Mesodermal cell (in vitro differentiated cells): ENCODE results near the gene PTPRE.
A peak's percentile ranks its signal among the peaks of the same experiment; 100 is the strongest.

Source experiments
- H3K27ac ChIP-seq: 2 replicates; pipeline ENCODE4 v1.7.0; 2013; ENCODE audit warnings: mild to moderate bottlenecking, low read depth, low read length, moderate library complexity; ENCODE audit not compliant: severe bottlenecking
- H3K36me3 ChIP-seq: 2 replicates; pipeline ENCODE4 v1.7.1; 2013; ENCODE audit warnings: mild to moderate bottlenecking, low read length, moderate library complexity; ENCODE audit not compliant: control insufficient read depth, insufficient read depth
- H3K4me1 ChIP-seq: one replicate; pipeline ENCODE4 v1.7.1; 2013; ENCODE audit warnings: mild to moderate bottlenecking, low read length; ENCODE audit not compliant: insufficient read depth, control insufficient read depth, poor library complexity, severe bottlenecking
- H3K4me3 ChIP-seq: 2 replicates; pipeline ENCODE4 v1.7.0; 2013; ENCODE audit warnings: low read length, control low read depth, mild to moderate bottlenecking; ENCODE audit not compliant: insufficient read depth, poor library complexity, severe bottlenecking; ENCODE audit errors: extremely low read depth
- H3K9me3 ChIP-seq: 2 replicates; pipeline ENCODE4 v1.7.1; 2013; ENCODE audit warnings: mild to moderate bottlenecking, low read length, moderate library complexity; ENCODE audit not compliant: control insufficient read depth
- WGBS, 2 experiments: methylation state at CpG; one replicate each; pipeline ENCODE4 v1.1.5; 2013; ENCODE audit warnings: missing lambda C conversion rate in 2 of 2; ENCODE audit not compliant: insufficient coverage in 2 of 2; 5-methylcytosine and 5-hydroxymethylcytosine counted together

PTPRE gene

DNA sequence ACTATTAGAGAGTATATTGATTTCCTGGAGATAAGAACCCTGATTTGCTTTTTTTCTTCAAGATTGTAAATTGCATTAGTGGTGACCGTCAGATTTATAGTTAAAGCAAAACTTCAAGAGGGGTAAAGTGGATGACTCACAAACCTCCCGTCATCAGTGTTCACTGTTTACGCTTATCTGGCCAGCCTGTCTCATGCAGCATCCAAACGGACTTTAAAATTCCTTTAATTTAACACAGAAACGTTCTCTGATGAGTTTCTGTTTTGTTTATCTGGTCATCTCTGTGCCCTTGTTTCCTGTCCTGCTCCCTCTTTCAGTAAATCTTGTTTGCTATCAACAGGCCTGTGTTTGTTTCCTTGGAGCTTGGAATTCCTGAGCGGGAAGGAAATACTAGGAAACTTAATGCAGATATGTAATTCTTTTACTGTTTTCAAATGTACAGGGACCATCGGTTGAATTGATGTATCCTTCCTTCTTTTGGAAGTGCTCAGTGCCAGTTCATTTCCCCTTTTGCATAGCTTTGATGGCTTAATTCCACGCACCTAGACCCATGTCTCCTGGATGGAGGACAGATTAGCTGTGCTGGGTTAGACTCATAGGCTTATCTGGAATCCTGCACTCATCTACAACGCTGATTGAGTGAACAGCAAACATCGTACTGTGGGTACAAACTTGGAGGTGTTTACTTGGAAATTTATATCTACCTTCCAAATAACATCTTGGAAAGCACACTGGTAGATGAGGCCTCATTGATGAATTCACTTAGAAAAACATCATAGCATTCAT is 21.3 kb downstream of the PTPRE start:
- WGBS, 2 experiments: 45 to 50% methylated on average over 5 to 8 of the region's 10 CpGs
- no peak overlapping the region for H3K4me3 ChIP-seq
- H3K36me3 ChIP-seq: peaks cover 14% of the 10 kb centered on the region
- H3K4me1 ChIP-seq: peaks cover 48% of the 10 kb centered on the region
- peaks cover 15% of the 10 kb centered on the region for H3K9me3 ChIP-seq
- peak overlapping the region; percentile 98 for H3K27ac ChIP-seq

GRCh38 chr10:127932521-127933270 is 25.8 kb downstream of the PTPRE start:
- peaks cover 27% of the 10 kb centered on the region for H3K4me1 ChIP-seq
- H3K4me3 ChIP-seq: no peak overlapping the region
- no peak overlapping the region for H3K27ac ChIP-seq
- WGBS, 2 experiments: 90 to 94% methylated on average over 9 to 12 of the region's 15 CpGs
- peaks cover 24% of the 10 kb centered on the region for H3K36me3 ChIP-seq
- peaks cover 15% of the 10 kb centered on the region for H3K9me3 ChIP-seq

GRCh38 chr10:127933271-127933670 is 26.4 kb downstream of the PTPRE start:
- Histone ChIP-seq H3K4me1 (peaks cover 28% of the 10 kb centered on the region), H3K36me3 (peaks cover 24% of the 10 kb centered on the region), H3K27ac (no peak overlapping the region), H3K9me3 (peaks cover 15% of the 10 kb centered on the region), H3K4me3 (no peak overlapping the region)
- WGBS, 2 experiments: no CpG with 5 or more reads among the region's 5 CpGs

- H3K4me1 ChIP-seq: peaks cover 17% of the 10 kb centered on the region
- 95 to 97% methylated on average over 12 to 13 of the region's 14 CpGs for WGBS, 2 experiments
- no peak overlapping the region for H3K27ac ChIP-seq
- peaks cover 15% of the 10 kb centered on the region for H3K9me3 ChIP-seq
- no peak overlapping the region for H3K4me3 ChIP-seq
- peaks cover 24% of the 10 kb centered on the region for H3K36me3 ChIP-seq
Measured at GRCh38 chr10:127934383-127934782, 27.5 kb downstream of the PTPRE start.

- H3K36me3 ChIP-seq: peaks cover 24% of the 10 kb centered on the region
- 88 to 91% methylated on average over 8 to 16 of the region's 16 CpGs for WGBS, 2 experiments
- H3K4me1 ChIP-seq: peaks cover 14% of the 10 kb centered on the region
- H3K4me3 ChIP-seq: no peak overlapping the region
- H3K27ac ChIP-seq: no peak overlapping the region
- H3K9me3 ChIP-seq: peaks cover 15% of the 10 kb centered on the region
Measured at GRCh38 chr10:127935071-127935561, 28.2 kb downstream of the PTPRE start.

DNA sequence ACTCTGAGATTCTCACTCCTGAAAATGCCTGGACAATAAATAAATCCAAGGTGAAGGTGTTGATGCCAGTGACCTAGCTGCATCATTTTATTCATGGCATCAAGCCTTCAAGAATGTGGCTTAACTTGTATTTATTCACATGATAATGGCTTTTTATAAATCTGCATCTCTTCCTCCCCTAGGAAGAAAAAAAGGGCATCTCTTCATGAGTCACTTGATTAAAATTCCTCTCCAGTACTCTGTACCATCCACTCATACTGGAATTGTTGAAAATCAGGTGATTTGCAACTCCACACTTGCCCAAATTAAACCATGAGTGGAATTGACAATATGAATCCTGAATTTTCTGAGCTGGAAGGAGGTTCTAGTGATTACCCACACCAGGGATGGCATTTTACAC is 30.2 kb downstream of the PTPRE start:
- peaks cover 21% of the 10 kb centered on the region for H3K36me3 ChIP-seq
- H3K4me3 ChIP-seq: no peak overlapping the region
- peaks cover 21% of the 10 kb centered on the region for H3K4me1 ChIP-seq
- peaks cover 11% of the 10 kb centered on the region for H3K9me3 ChIP-seq
- no peak overlapping the region for H3K27ac ChIP-seq

- Histone ChIP-seq H3K9me3 (peaks cover 2% of the 10 kb centered on the region), H3K4me3 (no peak overlapping the region), H3K27ac (no peak overlapping the region), H3K4me1 (peaks cover 28% of the 10 kb centered on the region), H3K36me3 (peaks cover 12% of the 10 kb centered on the region)
- 75 to 84% methylated on average over 3 of the region's 5 CpGs for WGBS, 2 experiments
Measured at GRCh38 chr10:127937915-127938463, 31.1 kb downstream of the PTPRE start.

DNA sequence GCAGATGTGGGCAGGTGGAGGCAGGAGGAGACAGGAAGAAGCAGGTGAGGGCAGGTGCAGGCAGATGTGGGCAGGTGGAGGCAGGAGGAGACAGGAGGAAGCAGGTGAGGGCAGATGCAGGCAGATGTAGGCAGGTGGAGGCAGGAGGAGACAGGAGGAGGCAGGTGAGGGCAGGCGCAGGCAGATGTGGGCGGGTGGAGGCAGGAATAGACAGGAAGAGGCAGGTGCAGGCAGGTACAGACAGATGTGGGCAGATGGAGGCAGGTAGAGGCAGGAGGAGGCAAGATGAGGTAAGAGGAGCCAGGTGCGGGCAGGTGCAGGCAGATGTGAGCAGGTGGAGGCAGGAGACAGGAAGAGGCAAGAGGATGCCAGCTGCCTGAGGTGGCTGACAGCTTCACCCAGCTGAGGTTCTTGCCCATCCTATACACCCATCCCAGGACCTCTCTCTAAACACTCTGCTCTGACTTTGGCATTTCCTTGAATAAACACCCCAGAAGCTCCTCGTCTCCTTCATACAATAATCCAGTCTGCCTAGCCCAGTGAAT is 33.0 kb downstream of the PTPRE start:
- 96% methylated on average over 3 to 4 of the region's 4 CpGs for WGBS, 2 experiments

DNA sequence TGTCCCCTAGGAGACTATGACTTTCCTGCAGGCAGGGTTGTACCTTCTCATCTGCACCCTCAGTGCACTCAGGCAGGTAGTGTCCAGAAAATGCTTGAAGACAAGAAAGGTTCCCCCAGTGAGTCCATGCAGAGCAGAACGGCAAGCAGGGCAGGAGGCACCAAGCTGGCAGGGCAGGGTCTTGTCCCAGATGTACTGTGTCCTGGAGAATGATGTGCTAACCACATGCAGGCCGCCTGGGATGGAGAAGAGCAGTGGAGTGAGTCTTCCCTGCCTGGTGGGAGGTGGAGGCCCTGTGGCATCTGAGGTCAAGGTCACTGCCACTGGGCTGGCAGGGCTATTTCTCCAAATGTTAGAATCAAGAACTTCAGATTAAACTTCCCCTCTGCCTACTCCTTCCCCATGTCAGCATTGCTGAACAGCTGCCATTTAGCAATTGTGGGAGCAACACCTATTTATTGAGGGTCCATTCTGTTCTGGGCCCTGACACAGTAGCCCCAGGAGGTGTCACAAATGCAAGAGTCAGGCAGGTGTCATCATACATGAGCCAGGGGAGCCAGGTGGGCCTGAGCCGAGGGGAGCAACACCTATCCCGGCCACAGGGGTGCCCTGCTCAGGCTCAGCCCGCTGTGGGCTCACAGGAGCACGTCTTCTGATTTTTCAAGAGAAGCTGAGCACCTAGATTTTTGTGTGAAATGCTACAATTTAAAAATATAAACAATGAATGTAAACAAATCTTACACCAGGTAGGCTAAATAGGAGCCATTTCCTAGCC is 34.1 kb downstream of the PTPRE start:
- H3K27ac ChIP-seq: no peak overlapping the region
- H3K9me3 ChIP-seq: no peaks in the 10 kb centered on the region
- 71 to 94% methylated on average over 1 to 3 of the region's 6 CpGs for WGBS, 2 experiments
- H3K4me1 ChIP-seq: peaks cover 28% of the 10 kb centered on the region
- no peaks in the 10 kb centered on the region for H3K36me3 ChIP-seq
- H3K4me3 ChIP-seq: no peak overlapping the region

More for the DNA sequence above, 33.0 kb downstream of the PTPRE start:
- Histone ChIP-seq H3K9me3 (no peaks in the 10 kb centered on the region), H3K27ac (no peak overlapping the region), H3K36me3 (peaks cover 3% of the 10 kb centered on the region), H3K4me1 (peaks cover 32% of the 10 kb centered on the region), H3K4me3 (no peak overlapping the region)

GRCh38 chr10:127942811-127943210 is 35.9 kb downstream of the PTPRE start:
- Histone ChIP-seq H3K4me3 (no peak overlapping the region), H3K9me3 (no peaks in the 10 kb centered on the region), H3K4me1 (peaks cover 20% of the 10 kb centered on the region), H3K36me3 (no peaks in the 10 kb centered on the region), H3K27ac (peak overlapping the region; percentile 61)
- 91 to 93% methylated on average over 6 of the region's 7 CpGs for WGBS, 2 experiments
